ENCODE measurements around the gene COQ9.
A peak's percentile ranks its signal among the peaks of the same experiment; 100 is the strongest.

DNA sequence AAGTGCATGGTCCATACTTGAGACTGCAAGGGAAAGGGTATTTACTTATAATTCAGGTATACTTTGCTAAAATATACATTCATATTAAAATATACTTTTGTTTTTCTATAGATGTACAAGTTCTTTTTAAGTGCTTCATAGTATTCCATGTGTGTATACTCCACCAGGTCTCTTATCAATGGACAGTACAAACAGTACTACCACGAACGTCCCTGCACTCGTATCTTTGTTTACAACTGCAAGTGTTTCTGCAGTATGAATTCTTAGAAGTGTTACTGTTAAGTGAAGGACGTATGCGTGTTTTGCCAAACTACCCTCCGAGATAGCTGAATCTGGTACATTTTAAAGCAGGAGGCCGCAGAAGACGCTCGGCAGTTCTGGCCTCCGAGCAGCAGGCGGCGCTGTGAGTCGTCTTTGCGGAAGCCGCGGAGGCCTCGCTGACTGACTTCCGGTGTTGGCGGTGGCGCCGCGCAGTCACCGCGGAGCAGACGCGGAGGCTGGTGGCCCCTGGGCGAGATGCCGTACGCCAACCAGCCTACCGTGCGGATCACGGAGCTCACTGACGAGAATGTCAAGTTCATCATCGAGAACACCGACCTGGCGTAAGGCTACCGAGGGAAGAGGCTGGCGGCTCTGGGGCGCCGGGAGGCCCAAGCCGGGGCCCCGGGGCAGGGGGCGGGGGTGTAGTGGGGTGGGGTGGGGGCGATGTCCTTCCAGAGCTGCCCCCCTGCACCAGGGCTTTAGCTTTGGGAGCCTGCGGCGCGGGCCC is 15.1 kb downstream of the COQ9 start, which contains the start of gene POLR2C:
- TF ChIP-seq, protein P1, sequence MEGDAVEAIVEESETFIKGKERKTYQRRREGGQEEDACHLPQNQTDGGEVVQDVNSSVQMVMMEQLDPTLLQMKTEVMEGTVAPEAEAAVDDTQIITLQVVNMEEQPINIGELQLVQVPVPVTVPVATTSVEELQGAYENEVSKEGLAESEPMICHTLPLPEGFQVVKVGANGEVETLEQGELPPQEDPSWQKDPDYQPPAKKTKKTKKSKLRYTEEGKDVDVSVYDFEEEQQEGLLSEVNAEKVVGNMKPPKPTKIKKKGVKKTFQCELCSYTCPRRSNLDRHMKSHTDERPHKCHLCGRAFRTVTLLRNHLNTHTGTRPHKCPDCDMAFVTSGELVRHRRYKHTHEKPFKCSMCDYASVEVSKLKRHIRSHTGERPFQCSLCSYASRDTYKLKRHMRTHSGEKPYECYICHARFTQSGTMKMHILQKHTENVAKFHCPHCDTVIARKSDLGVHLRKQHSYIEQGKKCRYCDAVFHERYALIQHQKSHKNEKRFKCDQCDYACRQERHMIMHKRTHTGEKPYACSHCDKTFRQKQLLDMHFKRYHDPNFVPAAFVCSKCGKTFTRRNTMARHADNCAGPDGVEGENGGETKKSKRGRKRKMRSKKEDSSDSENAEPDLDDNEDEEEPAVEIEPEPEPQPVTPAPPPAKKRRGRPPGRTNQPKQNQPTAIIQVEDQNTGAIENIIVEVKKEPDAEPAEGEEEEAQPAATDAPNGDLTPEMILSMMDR (IDR thresholded peaks at IDR 0.05): peak; percentile 86 to 98 (median 96)
- TF ChIP-seq POLR2A (IDR thresholded peaks at IDR 0.05): peak in 1 of 2 donors; percentile 79

Measured in thyroid gland (tissue), 4 donors.